Myometrial cell (primary cell): Measurements from ENCODE around the gene JAML. TPM values are rescaled to one million over a fixed set of nuclear protein-coding genes. Genes with fewer than 3 reads are reported as not detected.

Experiments
- total RNA-seq: library from RNA; depleted of rRNA; stranded (reverse); fragments of >200 nt; gene quantifications from 2 replicates; pipeline ENCODE4 v1.2.3, GENCODE V29; 2015

JAML gene, protein sequence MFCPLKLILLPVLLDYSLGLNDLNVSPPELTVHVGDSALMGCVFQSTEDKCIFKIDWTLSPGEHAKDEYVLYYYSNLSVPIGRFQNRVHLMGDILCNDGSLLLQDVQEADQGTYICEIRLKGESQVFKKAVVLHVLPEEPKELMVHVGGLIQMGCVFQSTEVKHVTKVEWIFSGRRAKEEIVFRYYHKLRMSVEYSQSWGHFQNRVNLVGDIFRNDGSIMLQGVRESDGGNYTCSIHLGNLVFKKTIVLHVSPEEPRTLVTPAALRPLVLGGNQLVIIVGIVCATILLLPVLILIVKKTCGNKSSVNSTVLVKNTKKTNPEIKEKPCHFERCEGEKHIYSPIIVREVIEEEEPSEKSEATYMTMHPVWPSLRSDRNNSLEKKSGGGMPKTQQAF
- total RNA-seq, result not detected in 2 replicates

DNA sequence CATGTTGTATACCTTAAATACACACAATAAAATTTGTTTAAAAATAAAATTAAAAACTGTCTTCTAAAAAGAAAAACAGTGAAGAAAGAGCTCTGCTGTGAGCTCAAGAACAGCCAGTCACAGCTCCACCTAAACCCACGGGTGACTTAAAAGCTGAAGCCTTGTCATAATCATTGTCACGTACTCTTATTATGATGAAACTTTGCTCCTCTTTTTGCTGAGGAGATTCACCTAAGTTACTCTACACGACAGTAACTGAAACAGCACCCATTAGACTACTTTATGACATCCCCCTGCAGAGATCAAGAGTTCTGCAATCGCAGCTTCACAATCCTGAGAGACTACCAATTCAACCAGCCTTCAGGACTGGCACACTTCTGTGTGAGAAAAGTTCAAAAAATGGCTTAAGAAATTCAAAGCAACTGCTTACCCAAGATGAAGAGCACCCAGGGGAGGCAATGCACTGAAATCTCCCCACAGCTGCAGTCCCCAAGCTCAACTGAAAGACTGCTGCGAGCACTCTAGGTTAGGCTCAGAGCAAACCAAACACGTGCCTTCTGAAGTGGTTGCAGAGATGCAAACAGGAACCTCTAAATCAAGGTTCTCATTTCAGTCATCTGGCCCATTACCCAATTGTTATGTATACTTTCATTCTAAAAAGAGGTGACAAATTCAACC is at the start of gene JAML:
Gene JAML, minus strand, starts transcription at position 501 of the 678 bp plus-strand sequence. CDS start 10,145 bp downstream, outside the sequence.

DNA sequence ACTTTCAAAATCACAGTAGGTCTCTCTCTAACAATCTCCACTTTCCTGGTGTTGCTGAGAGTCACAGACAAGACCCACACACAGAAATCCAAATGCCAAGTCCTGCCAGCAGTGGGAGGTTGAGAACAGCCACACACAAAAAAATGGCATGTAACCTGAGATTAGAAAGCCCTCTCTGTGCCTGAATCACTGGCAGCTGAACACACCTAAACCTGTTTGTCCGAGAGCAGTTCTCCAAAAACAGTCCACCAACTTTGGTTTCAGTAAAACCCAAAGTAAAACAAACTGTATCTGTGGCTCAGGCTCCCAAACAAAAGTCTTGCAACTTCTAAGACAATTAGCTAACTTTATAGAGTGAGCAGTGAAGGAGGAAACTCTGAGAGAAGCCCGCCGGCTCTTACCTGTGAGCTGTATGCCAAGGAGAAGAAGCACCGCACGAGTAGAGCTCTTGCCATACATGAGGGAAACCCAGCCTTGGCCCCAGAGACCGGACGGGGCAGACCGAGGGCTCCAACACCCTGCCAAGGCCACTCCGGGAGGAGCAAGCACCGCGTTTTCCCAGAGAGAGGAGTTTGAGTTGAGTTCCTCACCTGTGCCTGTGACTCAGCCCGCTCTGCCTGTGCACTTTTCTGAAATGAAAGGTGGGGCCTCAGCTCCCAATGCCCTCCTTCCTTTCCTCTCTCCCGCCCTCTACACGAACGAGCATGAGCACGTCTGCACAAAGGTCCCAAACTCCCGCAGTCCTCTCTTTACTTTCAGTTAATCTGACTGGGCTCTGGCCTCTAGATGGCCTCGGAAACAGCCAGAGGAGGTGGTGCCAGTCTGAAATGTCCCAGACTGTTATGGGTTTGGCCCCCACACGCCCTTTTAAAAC is 39.1 kb upstream of the JAML start, which contains the start of gene MPZL2:
Gene MPZL2, minus strand, starts transcription at position 603 of the 874 bp plus-strand sequence. Its CDS starts 144 bp downstream, at position 459.

DNA sequence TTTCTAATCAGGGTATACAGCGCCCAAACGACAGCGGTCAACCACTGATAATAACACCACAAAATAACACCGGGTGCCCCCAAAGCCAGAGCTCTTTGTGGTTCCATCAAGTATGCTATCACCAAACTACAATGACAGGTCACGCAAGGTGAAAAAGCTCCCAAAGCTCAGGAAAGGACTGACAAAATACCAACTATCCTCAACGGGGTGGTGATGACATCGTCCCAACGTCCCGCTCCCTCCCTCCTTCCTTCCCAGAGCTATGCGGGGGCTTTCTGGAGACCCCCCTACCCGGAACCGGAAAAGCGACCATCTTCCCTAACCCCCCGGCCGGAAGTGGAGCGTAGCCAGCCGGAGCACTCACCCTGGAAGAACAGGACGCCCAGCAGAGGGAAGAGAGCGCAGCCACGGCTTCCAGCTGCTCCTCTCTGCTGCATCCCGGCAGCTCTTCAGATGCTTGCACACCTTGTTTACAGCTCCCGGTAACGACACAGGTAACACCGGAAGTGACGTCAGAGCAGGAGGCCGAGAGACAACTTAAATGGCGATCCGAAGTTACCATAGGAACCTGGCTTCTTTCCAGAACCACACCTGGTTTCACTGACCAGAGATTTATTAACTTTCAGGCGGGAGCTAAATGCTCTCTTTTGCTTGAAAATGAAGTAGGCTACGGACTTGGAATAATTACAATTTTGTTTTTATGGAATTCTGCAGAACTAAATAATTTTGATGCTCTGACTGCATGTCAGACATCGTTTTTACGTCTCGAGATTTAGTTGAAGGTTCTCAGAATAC is 27.2 kb upstream of the JAML start, which contains the start of gene MPZL3:
Gene MPZL3, minus strand, starts transcription at position 508 of the 795 bp plus-strand sequence. Its CDS starts 71 bp downstream, at position 437.

DNA sequence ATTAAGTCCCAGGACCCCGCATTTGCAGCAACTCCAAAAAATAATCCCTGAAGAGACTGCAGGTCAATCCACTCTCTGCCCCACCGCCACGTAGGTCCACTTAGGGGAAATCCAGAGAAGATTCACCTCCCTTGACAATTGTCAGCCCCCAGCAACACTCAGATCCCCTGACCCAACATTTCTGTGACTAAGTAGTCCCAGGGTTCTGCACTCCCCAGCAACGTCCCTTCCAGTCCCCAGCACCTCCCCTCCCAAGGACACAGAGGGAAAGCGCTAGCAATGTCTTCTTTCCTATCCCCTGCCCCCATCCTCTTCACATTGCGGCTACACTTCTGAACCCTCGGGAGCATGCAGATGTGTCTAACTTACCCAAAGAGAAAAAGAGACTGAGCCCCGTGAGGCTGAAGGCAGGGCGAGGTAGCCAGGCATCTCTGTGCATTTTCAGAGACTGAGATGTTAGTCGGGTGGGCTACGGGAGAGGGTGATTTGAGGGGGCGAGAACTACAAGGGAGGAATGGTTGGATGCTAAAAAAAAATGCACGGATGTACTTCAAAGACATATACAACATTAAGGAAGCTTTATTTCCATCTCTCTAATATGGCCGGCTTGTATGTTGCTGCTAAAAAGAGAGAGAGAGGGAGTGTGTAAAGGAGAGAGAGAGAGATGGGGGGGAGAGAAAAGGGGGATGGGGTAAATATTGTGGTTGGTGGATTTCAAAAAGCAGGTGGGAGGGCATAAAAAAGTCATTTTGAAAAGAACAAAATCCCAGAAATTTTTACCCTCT is 48.6 kb downstream of the JAML start, which contains the start of gene SCN2B:
Gene SCN2B, minus strand, starts transcription at position 647 of the 785 bp plus-strand sequence. Its CDS starts 208 bp downstream, at position 439.

DNA sequence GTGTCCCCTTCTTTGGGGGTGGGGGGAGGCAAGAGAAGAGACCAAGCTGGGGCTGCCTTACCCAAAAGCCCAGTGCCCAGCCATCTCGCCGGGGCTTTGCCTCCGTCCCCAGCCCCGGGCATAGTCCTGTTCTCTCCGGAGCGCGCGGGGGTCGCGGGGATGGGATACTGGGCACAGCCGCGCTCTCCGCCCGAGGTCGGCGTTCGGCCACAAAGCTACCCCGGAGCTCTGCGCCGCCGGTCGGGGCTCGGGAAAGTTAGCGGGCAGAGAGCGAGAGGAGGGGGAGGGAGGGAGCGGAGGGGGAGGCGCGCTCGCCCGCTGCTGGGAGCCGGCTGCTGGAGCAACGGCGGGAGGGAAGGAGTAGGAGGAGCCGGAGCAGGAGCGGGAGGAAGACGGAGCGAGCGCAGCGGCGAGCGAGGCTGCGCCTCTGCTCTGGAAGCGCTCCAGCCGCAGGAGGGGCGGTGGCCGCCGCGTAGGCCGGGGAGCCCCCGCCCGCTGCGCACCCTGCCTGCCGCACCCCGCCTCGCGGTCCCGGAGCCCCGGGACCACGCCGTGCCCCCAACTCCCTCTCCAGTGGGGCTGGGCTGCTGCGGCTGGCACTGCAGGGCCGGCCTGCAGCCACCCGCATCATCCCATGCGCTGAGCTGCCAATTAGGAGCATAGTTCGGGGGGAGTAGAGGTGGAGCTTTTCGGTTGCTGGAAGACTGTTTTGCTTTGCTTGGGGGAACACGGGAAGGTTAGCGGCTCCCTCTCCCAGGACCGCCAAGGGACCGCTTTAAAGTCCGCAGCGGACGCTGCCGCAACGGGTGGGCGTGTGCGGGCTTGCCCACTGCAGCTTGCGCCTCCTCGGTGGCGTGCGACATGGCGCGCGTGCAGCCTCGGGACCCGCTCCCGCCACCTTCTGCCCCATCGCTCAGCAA is 72.0 kb downstream of the JAML start, which contains the start of gene SCN4B:
Gene SCN4B, minus strand, starts transcription at position 272 of the 920 bp plus-strand sequence. Its CDS starts 150 bp downstream, at position 122.

Other genes starting within 250 kb of the JAML start
- not detected in 2 replicates for gene IL10RA, start 238.6 kb downstream of the JAML start, total RNA-seq
- gene TMPRSS4, start 147.9 kb downstream of the JAML start, total RNA-seq, result not detected in 2 replicates
- not detected in 2 replicates for gene SMIM35, start 138.0 kb downstream of the JAML start, total RNA-seq
- not detected in 2 replicates for gene SCN4B, start 72.2 kb downstream of the JAML start, total RNA-seq
- not detected in 2 replicates for gene SCN2B, start 48.4 kb downstream of the JAML start, total RNA-seq
- under 0.01 and 0.53 TPM in 2 replicates for gene MPZL3, start 27.4 kb upstream of the JAML start, total RNA-seq
- gene MPZL2, start 39.3 kb upstream of the JAML start, total RNA-seq, result not detected in 2 replicates
- gene CD3E, start 79.7 kb upstream of the JAML start, total RNA-seq, result not detected in 2 replicates
- gene CD3D, start 117.7 kb upstream of the JAML start, total RNA-seq, result not detected in 2 replicates
- gene CD3G, start 119.3 kb upstream of the JAML start, total RNA-seq, result not detected in 2 replicates
- gene UBE4A, start 134.6 kb upstream of the JAML start, total RNA-seq, result 41.2 and 50.5 TPM in 2 replicates
- gene ATP5MG, start 176.6 kb upstream of the JAML start, total RNA-seq, result 56.0 and 56.5 TPM in 2 replicates
- 9.8 and 29.6 TPM in 2 replicates for gene KMT2A, start 211.5 kb upstream of the JAML start, total RNA-seq